HG03045 (cell line): ENCODE results near the gene PTPRF.

Source experiments
- ATAC-seq: cut with Tn5 transposase; IDR thresholded peaks from one replicate; pipeline ENCODE4 v1.9.1; 2021; ENCODE audit warnings: mild to moderate bottlenecking, moderate library complexity; ENCODE audit not compliant: unreplicated experiment

Gene PTPRF

GRCh38 chr1:43653339-43653738, 122.7 kb downstream of the PTPRF start:
- ATAC-seq: no peak

- ATAC-seq: no peak
Observed at GRCh38 chr1:43653893-43654292, 123.2 kb downstream of the PTPRF start.

GRCh38 chr1:43655953-43656352, 125.3 kb downstream of the PTPRF start:
- no peak for ATAC-seq

DNA sequence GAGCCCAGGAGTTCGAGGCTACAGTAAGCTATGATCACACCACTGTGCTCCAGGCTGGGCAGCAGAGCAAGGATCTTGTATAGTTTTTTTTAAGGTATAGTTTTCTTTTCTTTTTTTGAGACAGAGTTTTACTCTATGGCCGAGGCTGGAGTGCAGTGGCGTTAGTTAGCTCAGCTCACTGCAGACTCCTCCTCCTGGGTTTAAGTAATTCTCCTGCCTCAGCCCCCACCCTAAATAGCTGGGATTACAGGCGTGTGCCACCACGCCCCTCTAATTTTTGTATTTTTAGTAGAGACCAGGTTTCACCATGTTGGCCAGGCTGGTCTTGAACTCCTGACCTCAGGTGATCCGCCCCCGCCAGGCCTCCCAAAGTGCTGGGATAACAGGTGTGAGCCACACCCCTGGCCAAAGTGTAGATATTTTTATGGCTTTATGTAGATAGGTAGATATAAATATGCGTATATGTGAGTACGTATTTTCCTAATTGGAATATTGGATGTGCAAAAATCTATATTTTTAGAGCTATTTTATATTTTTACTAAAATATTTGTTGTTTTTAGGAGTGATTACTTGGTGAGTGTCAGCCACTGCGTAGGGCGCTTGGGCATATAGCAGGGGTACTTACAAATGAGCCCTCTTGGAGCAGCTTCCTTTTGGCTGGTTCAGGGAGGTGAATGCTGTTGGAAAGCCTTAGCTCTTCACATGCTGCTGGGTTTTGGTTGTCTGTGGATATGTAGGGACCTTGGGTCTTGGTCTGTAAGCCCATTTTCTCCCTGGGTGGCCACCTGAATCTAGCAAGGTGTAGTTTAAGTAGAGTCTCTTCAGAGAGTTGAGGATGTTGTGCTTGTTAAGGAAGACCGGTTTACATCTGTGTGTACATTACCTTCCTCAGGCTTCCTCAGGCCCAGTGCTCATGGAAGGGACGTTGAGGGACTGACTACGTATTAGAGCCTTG, 128.8 kb downstream of the PTPRF start:
- ATAC-seq: no peak

- ATAC-seq: no peak
Observed at GRCh38 chr1:43660355-43660754, 129.7 kb downstream of the PTPRF start.

DNA sequence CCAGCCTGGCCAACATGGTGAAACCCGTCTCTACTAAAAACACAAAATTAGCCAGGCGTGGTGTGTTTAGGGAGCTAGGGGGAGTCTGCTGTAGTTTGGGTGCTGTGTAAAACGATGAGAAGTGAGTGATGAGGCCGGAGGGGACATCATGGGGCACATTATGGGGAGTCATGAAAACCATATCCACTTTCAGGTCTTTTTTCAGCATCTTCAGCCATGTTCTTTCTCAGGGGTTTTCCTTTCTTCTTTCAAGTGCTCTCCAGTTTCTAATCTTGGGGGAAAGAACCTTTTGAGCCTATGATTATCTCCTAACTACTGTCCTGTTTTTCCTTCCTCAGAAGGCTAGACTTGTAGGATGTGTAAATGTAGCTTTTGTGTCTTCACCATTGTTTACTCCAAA, 133.7 kb downstream of the PTPRF start:
- ATAC-seq: no peak

- ATAC-seq: no peak
Observed at GRCh38 chr1:43666608-43667007, 135.9 kb downstream of the PTPRF start.

DNA sequence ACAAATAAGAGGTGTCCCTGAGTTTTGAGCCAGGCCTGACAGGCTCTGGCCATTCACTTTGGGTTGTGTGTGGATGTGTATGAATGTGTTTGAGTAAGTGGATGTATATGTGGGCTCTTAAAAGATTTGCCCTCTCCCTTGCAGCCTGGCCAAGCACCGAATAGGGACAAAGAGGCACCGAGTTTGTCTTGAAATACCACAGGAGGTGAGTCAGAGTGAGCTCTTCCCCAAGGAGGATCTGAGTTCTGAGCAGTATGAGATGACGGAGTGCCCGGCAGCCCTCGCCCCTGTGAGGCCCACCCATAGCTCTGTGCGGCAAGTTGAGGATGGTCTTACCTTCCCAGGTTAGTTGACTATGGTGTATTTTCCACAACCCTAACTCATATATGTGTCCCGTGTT, 138.3 kb downstream of the PTPRF start:
- no peak for ATAC-seq

- ATAC-seq: no peak
Observed at GRCh38 chr1:43669878-43670277, 139.2 kb downstream of the PTPRF start.

DNA sequence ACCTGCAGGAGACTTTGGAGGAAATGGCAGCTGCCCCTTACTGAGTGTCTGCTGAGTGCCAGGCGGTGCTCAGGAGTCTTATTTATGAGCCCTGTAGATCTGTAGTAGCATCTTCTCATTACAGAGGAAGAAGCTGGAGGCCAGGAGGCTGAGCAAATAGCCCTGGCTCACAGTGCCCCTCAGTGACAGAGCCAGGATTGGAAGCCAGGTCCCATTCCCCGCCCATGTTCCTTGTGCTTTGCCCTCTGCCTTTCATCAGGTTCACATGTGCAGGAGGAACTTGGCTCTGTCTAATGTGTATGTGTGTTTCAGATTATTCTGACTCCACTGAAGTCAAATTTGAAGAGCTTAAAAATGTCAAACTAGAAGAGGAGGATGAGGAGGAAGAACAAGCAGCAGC, 140.5 kb downstream of the PTPRF start:
- ATAC-seq: no peak

DNA sequence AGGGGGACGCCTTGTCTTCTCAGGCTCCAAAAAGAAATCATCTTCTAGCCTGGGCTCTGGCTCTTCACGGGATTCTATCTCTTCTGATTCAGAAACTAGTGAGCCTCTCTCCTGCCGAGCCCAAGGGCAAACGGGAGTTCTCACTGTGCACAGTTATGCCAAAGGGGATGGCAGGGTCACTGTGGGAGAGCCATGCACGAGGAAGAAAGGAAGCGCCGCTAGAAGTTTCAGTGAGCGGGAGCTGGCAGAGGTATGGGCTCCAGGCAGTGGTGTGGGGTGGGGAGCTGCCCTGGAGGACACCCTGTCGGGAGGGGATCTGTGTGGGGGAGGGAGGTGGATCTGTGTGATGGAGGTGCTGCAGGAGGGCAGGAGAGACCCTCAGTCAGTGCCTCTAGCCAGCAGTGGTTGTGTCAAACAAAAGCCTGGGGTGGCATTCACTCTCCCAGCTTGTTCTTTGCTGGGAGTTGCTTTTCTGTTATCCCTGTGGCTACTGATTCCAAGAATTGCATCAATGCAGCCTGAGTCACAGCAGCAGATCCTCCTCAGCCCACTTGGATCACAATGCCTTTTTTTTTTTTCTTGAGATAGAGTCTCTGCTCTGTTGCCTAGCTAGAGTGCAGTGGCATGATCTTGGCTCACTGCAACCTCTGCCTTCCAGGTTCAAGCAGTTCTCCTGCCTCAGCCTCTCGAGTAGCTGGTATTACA, 141.1 kb downstream of the PTPRF start:
- no peak for ATAC-seq

GRCh38 chr1:43673261-43673660, 142.6 kb downstream of the PTPRF start:
- no peak for ATAC-seq
